ENCODE results near the gene SRPK1. TPM values are rescaled to one million over a fixed set of nuclear protein-coding genes. Genes with fewer than 3 reads are reported as not detected.
A peak's percentile ranks its signal among the peaks of the same experiment; 100 is the strongest.

SRPK1 gene
- total and polyA plus RNA-seq, 2 of the 8 experiments (the other 6 are each of a cell fraction or from before 2014, with no cell fraction given), result 25.7 to 116 TPM

GRCh38 chr6:35790683-35791082 is 130.2 kb downstream of the SRPK1 start:
- CTCF ChIA-PET (ENCODE audit: partially characterized antibody), result interaction anchor here (1.2 kb wide), 1 partner anchor 11 kb away, joined by 3 read pairs; no protein-coding TSS in a partner anchor

More at GRCh38 chr6:35790683-35791082, 130.2 kb downstream of the SRPK1 start:
- H3K56ac ChIP-seq (replicated peaks; ENCODE audit: insufficient read length, low read depth, low read length), result no peak overlapping the region
- POLR2A ChIA-PET (ENCODE audit: partially characterized antibody), result interaction anchor here (0.7 to 1.0 kb wide), 2 partner anchors 26 to 27 kb away, joined by 3 to 6 read pairs; no protein-coding TSS in a partner anchor
- H3K27ac ChIP-seq (ENCODE audit: low read depth, low read length), result no peak overlapping the region
- H3K14ac ChIP-seq (ENCODE audit: insufficient read length), result no peak overlapping the region
- H2AK5ac ChIP-seq (ENCODE audit: low read depth, low read length), result no peak overlapping the region
- no peaks in the 10 kb centered on the region for H3K36me3 ChIP-seq (ENCODE audit: control insufficient read depth in 2 of 4, insufficient read depth in 4 of 4, low read length in 3 of 4)
- no peak for FAIRE-seq
- no peaks in the 10 kb centered on the region for H3K27me3 ChIP-seq (replicated peaks in 1 of 4; ENCODE audit: control insufficient read depth in 3 of 4, extremely low read depth in 1 of 4, insufficient read depth in 3 of 4, low read length in 3 of 4)
- no peak overlapping the region for H2BK15ac ChIP-seq (ENCODE audit: low read length)
- no peak overlapping the region for H4K8ac ChIP-seq (ENCODE audit: extremely low read depth, insufficient read depth, low read length)
- H3K9ac ChIP-seq (replicated peaks in 1 of 4; ENCODE audit: extremely low read depth in 1 of 4, low read depth in 3 of 4, low read length in 3 of 4), result no peak overlapping the region
- H4K20me1 ChIP-seq (replicated peaks in 1 of 2; ENCODE audit: control insufficient read depth in 1 of 2, insufficient read depth in 2 of 2, low read length in 2 of 2), result no peaks in the 10 kb centered on the region
- 87% methylated on average over 5 of the region's 5 CpGs; no CpG with 5 or more reads in 1 of the 2 experiments for WGBS, 2 experiments (ENCODE audit: extremely low coverage in 1 of 2, insufficient coverage in 1 of 2, insufficient read length in 1 of 2, insufficient replicate concordance in 2 of 2, low coverage in 1 of 2, low lambda C conversion rate in 2 of 2, missing lambda C conversion rate in 1 of 2)
- H3K4me3 ChIP-seq (ENCODE audit: extremely low read depth in 1 of 4, insufficient read depth in 2 of 4, low read depth in 3 of 4, low read length in 4 of 4), result no peak overlapping the region
- no peaks in the 10 kb centered on the region for H3K23me2 ChIP-seq (ENCODE audit: low read depth, low read length)
- no peak overlapping the region for H4K5ac ChIP-seq (ENCODE audit: insufficient read length, low read depth, low read length)
- peaks cover 0 to 5% (median 0%) of the 10 kb centered on the region in 4 experiments; a peak in 2 of 7 replicates for H3K4me1 ChIP-seq (replicated peaks in 1 of 4; ENCODE audit: control insufficient read depth in 3 of 4, insufficient read depth in 4 of 4, low read length in 3 of 4)
- no peak overlapping the region for H3K18ac ChIP-seq (ENCODE audit: extremely low read depth, low read length)
- H3K79me2 ChIP-seq (ENCODE audit: control insufficient read depth in 1 of 2, insufficient read depth in 2 of 2, low read length in 2 of 2), result no peaks in the 10 kb centered on the region
- DNase-seq (ENCODE audit: low read depth in 1 of 2, low spot score in 2 of 2), result no peak
- no peaks in the 10 kb centered on the region for H3K9me3 ChIP-seq (ENCODE audit: insufficient read depth in 2 of 2, low read depth in 1 of 2, low read length in 1 of 2)
- no peak overlapping the region for H2BK5ac ChIP-seq (ENCODE audit: low read depth, low read length)
- H3K4me2 ChIP-seq (ENCODE audit: insufficient read depth in 1 of 2, low read depth in 2 of 2, low read length in 2 of 2), result no peak overlapping the region
- H2BK20ac ChIP-seq (ENCODE audit: low read length), result no peak overlapping the region
- no peaks in the 10 kb centered on the region for H3K79me1 ChIP-seq (ENCODE audit: low read depth, low read length)
- no peak overlapping the region for H2AFZ ChIP-seq (ENCODE audit: low read length)
- H3K4ac ChIP-seq (replicated peaks; ENCODE audit: insufficient read length, low read depth, low read length), result no peak overlapping the region
- no peak overlapping the region for H2BK120ac ChIP-seq (replicated peaks; ENCODE audit: low read depth, low read length)
- no peak overlapping the region for H2BK12ac ChIP-seq (ENCODE audit: low read depth, low read length)
- no peak overlapping the region for H3K23ac ChIP-seq (ENCODE audit: insufficient read length)
- TF ChIP-seq BRCA1 (IDR thresholded peaks at IDR 0.05; ENCODE audit: low read depth, low read length), result no peak
- peak; percentile 62 for TF ChIP-seq CEBPB (IDR thresholded peaks at IDR 0.05; ENCODE audit: low read depth, low read length)
- no peak overlapping the region for H4K91ac ChIP-seq (replicated peaks; ENCODE audit: insufficient read length, low read length)
